ENCODE results near the gene MGAT4D. TPM values are rescaled to one million over a fixed set of nuclear protein-coding genes. Genes with fewer than 3 reads are reported as not detected.

The MGAT4D gene
- total and polyA plus RNA-seq, 2 donors (not counting 1 experiment from before 2014, with no cell fraction given), result not detected

- Mint-ChIP-seq H3K27me3 (peaks cover 37% of the 10 kb centered on the region), H3K4me3 (no peak overlapping the region), H3K27ac (no peak overlapping the region), H3K4me1 (no peaks in the 10 kb centered on the region), H3K9me3 (ENCODE audit: insufficient read depth) (no peaks in the 10 kb centered on the region)
- Histone ChIP-seq H4K20me1 (ENCODE audit: control insufficient read depth, insufficient read depth, low read length, poor library complexity, severe bottlenecking) (no peaks in the 10 kb centered on the region), H3K4me1 (ENCODE audit: control insufficient read depth in 2 of 2, insufficient read depth in 2 of 2, low read length in 2 of 2) (no peaks in the 10 kb centered on the region), H3K9me3 (ENCODE audit: control extremely low read depth in 1 of 3, control insufficient read depth in 2 of 3, insufficient read depth in 1 of 3, low read length in 2 of 3) (peaks cover 0 to 1% (median 0%) of the 10 kb centered on the region in 3 donors), H3K79me2 (ENCODE audit: control insufficient read depth, insufficient read depth, low read length) (no peaks in the 10 kb centered on the region), H3K4me2 (replicated peaks; ENCODE audit: low read depth, low read length, poor library complexity, severe bottlenecking) (no peak overlapping the region), H3K4me3 (ENCODE audit: control extremely low read depth in 1 of 5, extremely low read depth in 1 of 5, insufficient read depth in 1 of 5, low read depth in 2 of 5, low read length in 4 of 5) (no peak overlapping the region), H3K36me3 (replicated peaks in 1 of 2; ENCODE audit: control extremely low read depth in 1 of 2, control insufficient read depth in 1 of 2, extremely low read depth in 1 of 2, insufficient read depth in 2 of 2, low read length in 1 of 2) (no peaks in the 10 kb centered on the region), H3K27me3 (replicated peaks in 1 of 4; ENCODE audit: control extremely low read depth in 1 of 4, control insufficient read depth in 3 of 4, insufficient read depth in 4 of 4, low read length in 3 of 4) (peaks cover 0 to 4% (median 0%) of the 10 kb centered on the region in 4 experiments), H2AFZ (ENCODE audit: insufficient read depth, low read depth, low read length, poor library complexity, severe bottlenecking) (no peak overlapping the region), H3K9ac (ENCODE audit: low read length) (no peak overlapping the region), H3K27ac (ENCODE audit: low read length in 2 of 2) (no peak overlapping the region)
- 100% methylated on average over 1 of the region's 2 CpGs for WGBS (ENCODE audit: insufficient coverage)
- TF ChIP-seq EZH2 (IDR thresholded peaks at IDR 0.05; ENCODE audit: borderline replicate concordance, insufficient read depth, low read depth, low read length, poor library complexity, severe bottlenecking) (no peak), CTCF (IDR thresholded peaks at IDR 0.05) (no peak)
- ATAC-seq (ENCODE audit: low read depth) (no peak), DNase-seq (no peak)
- intact Hi-C loops (cut with micrococcal nuclease), result no loop called here
- ChIA-PET CTCF (no interaction called here), POLR2A (no interaction called here)
Observed at GRCh38 chr4:140472156-140472555, 25.9 kb downstream of the MGAT4D start.

- H3K27ac ChIP-seq (ENCODE audit: low read length in 2 of 2), result no peak overlapping the region
- H3K4me1 ChIP-seq (ENCODE audit: control insufficient read depth in 2 of 2, insufficient read depth in 2 of 2, low read length in 2 of 2), result no peaks in the 10 kb centered on the region
- H3K4me3 ChIP-seq (ENCODE audit: control extremely low read depth in 1 of 5, extremely low read depth in 1 of 5, insufficient read depth in 1 of 5, low read depth in 2 of 5, low read length in 4 of 5), result no peak overlapping the region
- H3K9me3 Mint-ChIP-seq (ENCODE audit: insufficient read depth), result no peaks in the 10 kb centered on the region
- no peak overlapping the region for H3K4me2 ChIP-seq (replicated peaks; ENCODE audit: low read depth, low read length, poor library complexity, severe bottlenecking)
- peaks cover 0 to 8% (median 0%) of the 10 kb centered on the region in 4 experiments for H3K27me3 ChIP-seq (replicated peaks in 1 of 4; ENCODE audit: control extremely low read depth in 1 of 4, control insufficient read depth in 3 of 4, insufficient read depth in 4 of 4, low read length in 3 of 4)
- no peaks in the 10 kb centered on the region for H3K4me1 Mint-ChIP-seq
- ChIA-PET POLR2A (no interaction called here), CTCF (no interaction called here)
- TF ChIP-seq CTCF (IDR thresholded peaks at IDR 0.05) (no peak), EZH2 (IDR thresholded peaks at IDR 0.05; ENCODE audit: borderline replicate concordance, insufficient read depth, low read depth, low read length, poor library complexity, severe bottlenecking) (no peak)
- no peak overlapping the region for H2AFZ ChIP-seq (ENCODE audit: insufficient read depth, low read depth, low read length, poor library complexity, severe bottlenecking)
- ATAC-seq (ENCODE audit: low read depth) (no peak), DNase-seq (no peak)
- intact Hi-C loops (cut with micrococcal nuclease), result no loop called here
- H3K27me3 Mint-ChIP-seq, result peaks cover 33% of the 10 kb centered on the region
- no peaks in the 10 kb centered on the region for H3K36me3 ChIP-seq (replicated peaks in 1 of 2; ENCODE audit: control extremely low read depth in 1 of 2, control insufficient read depth in 1 of 2, extremely low read depth in 1 of 2, insufficient read depth in 2 of 2, low read length in 1 of 2)
- no peak overlapping the region for H3K4me3 Mint-ChIP-seq
- no peak overlapping the region for H3K9ac ChIP-seq (ENCODE audit: low read length)
- no peaks in the 10 kb centered on the region for H3K79me2 ChIP-seq (ENCODE audit: control insufficient read depth, insufficient read depth, low read length)
- H3K9me3 ChIP-seq (ENCODE audit: control extremely low read depth in 1 of 3, control insufficient read depth in 2 of 3, insufficient read depth in 1 of 3, low read length in 2 of 3), result peaks cover 0 to 1% (median 0%) of the 10 kb centered on the region in 3 donors
- no peaks in the 10 kb centered on the region for H4K20me1 ChIP-seq (ENCODE audit: control insufficient read depth, insufficient read depth, low read length, poor library complexity, severe bottlenecking)
- 78% methylated on average over 18 of the region's 27 CpGs for WGBS (ENCODE audit: insufficient coverage)
- no peak overlapping the region for H3K27ac Mint-ChIP-seq
Observed at GRCh38 chr4:140469791-140470733, 28.0 kb downstream of the MGAT4D start.
